T1000 (cell line): ENCODE measurements around the gene GRM8.

Experiments used
- DNase-seq: peaks from one replicate; lab custom pipeline; 2025; ENCODE audit warnings: mixed read lengths; lab: John Stamatoyannopoulos, UW

Gene GRM8

GRCh38 chr7:126658684-126659083 lies 594.1 kb downstream of the GRM8 start:
- no peak for DNase-seq

- no peak for DNase-seq
Observed at GRCh38 chr7:126657599-126658358, 595.0 kb downstream of the GRM8 start.

- DNase-seq, result no peak
Observed at GRCh38 chr7:126657137-126657536, 595.6 kb downstream of the GRM8 start.

GRCh38 chr7:126656165-126656564 lies 596.6 kb downstream of the GRM8 start:
- no peak for DNase-seq

- no peak for DNase-seq
Observed at GRCh38 chr7:126637538-126637937, 615.2 kb downstream of the GRM8 start.

- no peak for DNase-seq
Observed at GRCh38 chr7:126635545-126635944, 617.2 kb downstream of the GRM8 start.

GRCh38 chr7:126608339-126608776 lies 644.4 kb downstream of the GRM8 start:
- DNase-seq, result no peak

GRCh38 chr7:126606331-126606730 lies 646.4 kb downstream of the GRM8 start:
- no peak for DNase-seq

GRCh38 chr7:126605553-126605952 lies 647.2 kb downstream of the GRM8 start:
- no peak for DNase-seq

GRCh38 chr7:126605056-126605455 lies 647.7 kb downstream of the GRM8 start:
- DNase-seq, result no peak

GRCh38 chr7:126589068-126589684 lies 663.6 kb downstream of the GRM8 start:
- no peak for DNase-seq

- no peak for DNase-seq
Observed at GRCh38 chr7:126578338-126578737, 674.4 kb downstream of the GRM8 start.

GRCh38 chr7:126574276-126575250 lies 678.2 kb downstream of the GRM8 start:
- DNase-seq, result no peak

- DNase-seq, result no peak
Observed at GRCh38 chr7:126570845-126571244, 681.9 kb downstream of the GRM8 start.

- no peak for DNase-seq
Observed at GRCh38 chr7:126569402-126569801, 683.3 kb downstream of the GRM8 start.

- no peak for DNase-seq
Observed at GRCh38 chr7:126557271-126557670, 695.5 kb downstream of the GRM8 start.

- no peak for DNase-seq
Observed at GRCh38 chr7:126541406-126541805, 711.3 kb downstream of the GRM8 start.

GRCh38 chr7:126535176-126535575 lies 717.6 kb downstream of the GRM8 start:
- no peak for DNase-seq

- DNase-seq, result no peak
Observed at GRCh38 chr7:126533715-126534114, 719.0 kb downstream of the GRM8 start.

GRCh38 chr7:126529833-126530232 lies 722.9 kb downstream of the GRM8 start:
- DNase-seq, result no peak

- no peak for DNase-seq
Observed at GRCh38 chr7:126529254-126529653, 723.5 kb downstream of the GRM8 start.

GRCh38 chr7:126525906-126526305 lies 726.8 kb downstream of the GRM8 start:
- DNase-seq, result no peak
